HepG2 (cell line): ENCODE results near the gene ABCC8. TPM values are rescaled to one million over a fixed set of nuclear protein-coding genes. Genes with fewer than 3 reads are reported as not detected.

Experiments
- ATAC-seq: fragments of 200-7000 bp; cut with Tn5 transposase; 3 replicates; pipeline ENCODE4 v1.9.1; 2020; ENCODE audit warnings: mild to moderate bottlenecking, moderate library complexity
- BruUV-seq: library from RNA; stranded (reverse); fragments of 400-500 nt; replicated peaks from 2 replicates; lab custom pipeline; 2021; lab: Mats Ljungman, UMichigan
- CTCF ChIA-PET: fragments of 300-600 bp; formaldehyde crosslinking; extraction: SDS; loops from one replicate; lab custom pipeline; 2021; ENCODE audit warnings: low total read pairs, inconsistent platforms, low intra/inter-chr PET ratio; lab: Yijun Ruan, JAX
- POLR2A ChIA-PET: fragments of 350-600 bp; sonication (Branson Sonifier 250); formaldehyde crosslinking; loops from one replicate; lab custom pipeline; 2020; ENCODE audit warnings: antibody characterized with exemption, inconsistent platforms; lab: Yijun Ruan, JAX
- DNase-seq: peaks from one replicate; pipeline ENCODE4 v3.0.0-alpha.2; 2015; ENCODE audit warnings: low spot score
- FAIRE-seq: peaks from 3 replicates; lab custom pipeline; 2011; peaks lifted over from hg19 to GRCh38; lab: Jason Lieb, UNC
- H2AFZ ChIP-seq: one replicate; pipeline ENCODE4 v1.6.1; 2011; ENCODE audit warnings: low read length, inconsistent platforms
- H3K27ac ChIP-seq: fragments of 300-600 bp; 3 replicates; pipeline ENCODE4 v1.8.0; 2011; ENCODE audit warnings: mixed run types, mild to moderate bottlenecking, mixed read lengths, low read length, inconsistent platforms; ENCODE audit not compliant: insufficient read depth; ENCODE audit errors: extremely low read length
- H3K27me3 ChIP-seq, 2 experiments: fragments of 200-600 bp in 1 of 2; 2 replicates in 1 of 2; 3 replicates in 1 of 2; pipeline versions ENCODE4 v1.6.0 to v1.8.0; 2011; ENCODE audit warnings: low read length in 2 of 2, mild to moderate bottlenecking in 2 of 2, moderate library complexity in 2 of 2, inconsistent platforms in 1 of 2; ENCODE audit not compliant: insufficient read depth in 2 of 2, control insufficient read depth in 1 of 2
- H3K36me3 ChIP-seq, 2 experiments: fragments of 200-600 bp in 1 of 2; replicated peaks in 1 of 2; 2 replicates in 1 of 2; 3 replicates in 1 of 2; pipeline versions ENCODE4 v1.5.1 to v1.8.0; 2011; ENCODE audit warnings: low read length in 2 of 2, inconsistent platforms in 1 of 2; ENCODE audit not compliant: insufficient read depth in 2 of 2, control insufficient read depth in 1 of 2
- H3K4me1 ChIP-seq: 2 replicates; pipeline ENCODE4 v1.5.1; 2012; ENCODE audit warnings: low read length, inconsistent platforms; ENCODE audit not compliant: insufficient read depth
- H3K4me2 ChIP-seq: 2 replicates; pipeline ENCODE4 v1.6.0; 2011; ENCODE audit warnings: low read depth, low read length, inconsistent platforms
- H3K4me3 ChIP-seq, 3 experiments: fragments of 200-600 bp in 1 of 3; sonication (generic), shearing (Covaris generic) in 1 of 3; replicated peaks in 1 of 3; 2 replicates each; pipeline ENCODE4 v1.5.1; 2011 to 2016; ENCODE audit warnings: low read length in 3 of 3, inconsistent platforms in 2 of 3, low read depth in 2 of 3, mild to moderate bottlenecking in 2 of 3, control low read depth in 1 of 3, mixed read lengths in 1 of 3; ENCODE audit not compliant: insufficient read depth in 1 of 3
- H3K79me2 ChIP-seq: one replicate; pipeline ENCODE4 v1.6.1; 2011; ENCODE audit warnings: low read length, inconsistent platforms; ENCODE audit not compliant: insufficient read depth
- H3K9ac ChIP-seq: 2 replicates; pipeline ENCODE4 v1.6.0; 2011; ENCODE audit warnings: mild to moderate bottlenecking, low read depth, low read length, inconsistent platforms; ENCODE audit not compliant: insufficient read depth
- H3K9me3 ChIP-seq: 2 replicates; pipeline ENCODE4 v1.5.1; 2012; ENCODE audit warnings: mild to moderate bottlenecking, low read length
- H4K20me1 ChIP-seq: 2 replicates; pipeline ENCODE4 v1.6.0; 2011; ENCODE audit warnings: inconsistent platforms, mild to moderate bottlenecking, low read length, moderate library complexity; ENCODE audit not compliant: insufficient read depth
- BATF2 ChIP-seq: sonication (generic); formaldehyde crosslinking; IDR thresholded peaks from 2 replicates; pipeline ENCODE4 v1.8.0; 2022; ENCODE audit warnings: mild to moderate bottlenecking, missing genetic modification reagents, moderate library complexity
- GLI4 ChIP-seq: sonication (generic); formaldehyde crosslinking; IDR thresholded peaks from 2 replicates; pipeline ENCODE4 v1.5.1; 2020; ENCODE audit warnings: missing genetic modification reagents, mild to moderate bottlenecking, moderate library complexity, borderline replicate concordance
- GMEB1 ChIP-seq: sonication (generic); formaldehyde crosslinking; IDR thresholded peaks from 2 replicates; pipeline ENCODE4 v1.5.1; 2020; ENCODE audit warnings: missing genetic modification reagents, mild to moderate bottlenecking, borderline replicate concordance
- MAFG ChIP-seq: sonication (generic); formaldehyde crosslinking; IDR thresholded peaks from 2 replicates; pipeline ENCODE4 v1.5.1; 2020; ENCODE audit warnings: mild to moderate bottlenecking, missing genetic modification reagents
- NKX3-1 ChIP-seq: sonication (generic); formaldehyde crosslinking; IDR thresholded peaks from 2 replicates; pipeline ENCODE4 v1.5.0; 2020; ENCODE audit warnings: missing genetic modification reagents
- PRPF4 ChIP-seq: fragments of 200-400 bp; formaldehyde crosslinking; IDR thresholded peaks from 2 replicates; pipeline ENCODE4 v1.6.1; 2016; ENCODE audit warnings: low read length, low read depth; ENCODE audit not compliant: poor library complexity, severe bottlenecking
- SNAPC4 ChIP-seq: sonication (generic); formaldehyde crosslinking; IDR thresholded peaks from 2 replicates; pipeline ENCODE4 v1.4.0; 2020; ENCODE audit warnings: mild to moderate bottlenecking, missing genetic modification reagents
- SYNCRIP ChIP-seq: fragments of 200-400 bp; formaldehyde crosslinking; IDR thresholded peaks from 2 replicates; pipeline ENCODE4 v1.6.1; 2018; ENCODE audit warnings: mild to moderate bottlenecking, low read depth, low read length; ENCODE audit not compliant: insufficient read depth
- ZBTB14 ChIP-seq: sonication (generic); formaldehyde crosslinking; IDR thresholded peaks from 2 replicates; pipeline ENCODE4 v1.4.0; 2020; ENCODE audit warnings: missing genetic modification reagents
- ZFP82 ChIP-seq: sonication (generic); formaldehyde crosslinking; IDR thresholded peaks from 2 replicates; pipeline ENCODE4 v1.5.1; 2020; ENCODE audit warnings: mild to moderate bottlenecking, missing genetic modification reagents, borderline replicate concordance
- ZNF337 ChIP-seq: sonication (generic); formaldehyde crosslinking; IDR thresholded peaks from 2 replicates; pipeline ENCODE4 v1.5.1; 2020; ENCODE audit warnings: missing genetic modification reagents, low read depth, mild to moderate bottlenecking, borderline replicate concordance
- ZNF33A ChIP-seq: sonication (generic); formaldehyde crosslinking; IDR thresholded peaks from 2 replicates; pipeline ENCODE4 v1.5.1; 2020; ENCODE audit warnings: missing genetic modification reagents, mild to moderate bottlenecking, moderate library complexity, borderline replicate concordance
- ZNF432 ChIP-seq: sonication (generic); formaldehyde crosslinking; IDR thresholded peaks from 2 replicates; pipeline ENCODE4 v1.5.0; 2020; ENCODE audit warnings: missing genetic modification reagents, mild to moderate bottlenecking, borderline replicate concordance
- WGBS: methylation state at CpG from one replicate; pipeline ENCODE4 v1.1.6; 2017; ENCODE audit warnings: low lambda C conversion rate; 5-methylcytosine and 5-hydroxymethylcytosine counted together
- in situ Hi-C: cut with HindIII; loops from 2 replicates; pipeline ENCODE4 v1.10.0; 2017; ENCODE audit warnings: low pct_unique_long_range_greater_than_20kb; ENCODE audit not compliant: extremely low pct_ligation_motif_present
- intact Hi-C: fragments of 100-400 bp; cut with micrococcal nuclease; formaldehyde crosslinking; loops from one replicate; pipeline ENCODE4 v1.10.0; 2022; ENCODE audit not compliant: unreplicated experiment
- polyA plus RNA-seq, 8 experiments: library from polyadenylated mRNA; depleted of rRNA in 3 of 8; stranded (reverse) in 7 of 8; unstranded in 1 of 8; fragments of >200 nt; fragmentation: Illumina TruSeq in 4 of 8; extraction: Trizol in 4 of 8; gene quantifications; 2 replicates each; pipeline versions ENCODE4 v1.2.1 to v1.2.3, GENCODE V29; 2011 to 2016; ENCODE audit warnings: low read depth in 4 of 8, missing spikeins in 1 of 8, mixed read lengths in 1 of 8; ENCODE audit not compliant: insufficient read depth in 1 of 8
- total RNA-seq, 5 experiments: library from RNA; depleted of rRNA; stranded (reverse); fragments of >200 nt; fragmentation: Illumina TruSeq; extraction: Trizol; gene quantifications; 2 replicates each; pipeline ENCODE4 v1.2.3, GENCODE V29; 2016; ENCODE audit warnings: low read depth in 1 of 5

The ABCC8 gene
- total and polyA plus RNA-seq, 2 of the 13 experiments (the other 11 are each of a cell fraction or from before 2014, with no cell fraction given) = not detected

GRCh38 chr11:17351510-17352176 lies 125.0 kb downstream of the ABCC8 start, which contains the start of gene NCR3LG1:
Gene NCR3LG1 (plus strand): TSS chr11:17351800. CDS start chr11:17351970, 170 bp downstream.
- H3K4me2 ChIP-seq = peak within 1 kb of the TSS; percentile 99
- peak within 1 kb of the TSS; percentile 82 for H3K9ac ChIP-seq
- peak within 1 kb of the TSS; percentile 62 for H2AFZ ChIP-seq
- peak; percentile 46 for DNase-seq
- peaks cover 32% of the 10 kb centered on the region for H3K79me2 ChIP-seq
- peak; percentile 70 for ATAC-seq
- H3K4me3 ChIP-seq = peak within 1 kb of the TSS; percentile 73 to 84 (median 76)
- no peak for FAIRE-seq
- peaks cover 0 to 3% of the 10 kb centered on the region in 2 experiments; a peak in 2 of 5 replicates for H3K36me3 ChIP-seq
- no peaks in the 10 kb centered on the region; the same call in 1 of the 2 replicates for H4K20me1 ChIP-seq
- under 1% methylated on average over 15 of the region's 61 CpGs for WGBS
- in situ Hi-C loops = loop anchor here (10.0 kb wide), 1 partner anchor 147 kb away; the partner anchor contains the start of gene PIK3C2A
- H3K9me3 ChIP-seq = no peaks in the 10 kb centered on the region
- H3K27me3 ChIP-seq = peaks cover 0 to 4% of the 10 kb centered on the region in 2 experiments; a peak in 2 of 5 replicates
- ChIA-PET CTCF (no interaction called here), POLR2A (interaction anchor here (2.6 to 3.2 kb wide), 2 partner anchors 75 to 144 kb away, joined by 13 read pairs; partner anchors contain the start of genes NUCB2 and PIK3C2A)
- H3K27ac ChIP-seq = peak within 1 kb of the TSS; percentile 96
- no TSS peak for BruUV-seq
- H3K4me1 ChIP-seq = peaks cover 20% of the 10 kb centered on the region
- intact Hi-C loops = loop anchor here (2.0 kb wide), 3 partner anchors 75 to 155 kb away; partner anchors contain the start of gene NUCB2
- TF ChIP-seq ZNF337 (CRISPR knock-in tag) = no peak
- TF ChIP-seq GMEB1 (CRISPR knock-in tag) = no peak
- TF ChIP-seq MAFG = no peak
- TF ChIP-seq ZBTB14 = peak; percentile 63
- TF ChIP-seq ZNF33A (CRISPR knock-in tag) = no peak
- TF ChIP-seq ZNF432 (CRISPR knock-in tag) = no peak
- no peak for TF ChIP-seq PRPF4
- peak; percentile 71; the same call in 1 of the 2 replicates for TF ChIP-seq GLI4
- peak; percentile 78; the same call in 1 of the 2 replicates for TF ChIP-seq SNAPC4
- peak; percentile 71; the same call in 1 of the 2 replicates for TF ChIP-seq ZFP82 (CRISPR knock-in tag)
- peak; percentile 63; the same call in 1 of the 2 replicates for TF ChIP-seq NKX3-1 (CRISPR knock-in tag)
- no peak for TF ChIP-seq BATF2
- TF ChIP-seq SYNCRIP = no peak
